Keratinocyte (primary cell): Measurements from ENCODE around the gene DAPK3.

Source experiments
- CTCF ChIP-seq, 3 experiments: IDR thresholded peaks in 1 of 3; conservative IDR thresholded peaks in 1 of 3; optimal IDR thresholded peaks in 1 of 3; 2 replicates in 2 of 3; 3 replicates in 1 of 3; pipeline versions ENCODE3 to v1.5.1; 2011; ENCODE audit warnings: low read length in 3 of 3, mild to moderate bottlenecking in 3 of 3, moderate library complexity in 2 of 3, control low read depth in 1 of 3, inconsistent platforms in 1 of 3; ENCODE audit not compliant: insufficient read depth in 2 of 3; ENCODE audit errors: extremely low read depth in 1 of 3
- EZH2 ChIP-seq: IDR thresholded peaks from one replicate; pipeline ENCODE4 v1.6.1; 2012; ENCODE audit warnings: inconsistent platforms, mild to moderate bottlenecking, low read length, moderate library complexity

GRCh38 chr19:3982701-3983541, 12.0 kb upstream of the DAPK3 start:
- TF ChIP-seq CTCF (optimal IDR thresholded peaks at IDR 0.05 in 1 of 3, IDR thresholded peaks at IDR 0.05 in 1 of 3, conservative IDR thresholded peaks at IDR 0.05 in 1 of 3; ENCODE audit: extremely low read depth in 1 of 3, insufficient read depth in 2 of 3, low read length in 3 of 3) (no peak), EZH2 (no peak)
